LNCaP clone FGC (cell line): ENCODE results near the gene FAM171A2.
"Not testable (repeated sequence)": the region's sequence is repeated elsewhere in the genome, so short reads cannot be mapped to it uniquely, and the experiment has no call there.

Source experiments
- DNase-seq: peaks from one replicate; pipeline ENCODE4 v3.0.0-alpha.2; 2011; ENCODE audit warnings: low read depth
- H3K4me3 ChIP-seq: 2 replicates; pipeline ENCODE4 v1.5.1; 2011; ENCODE audit warnings: mild to moderate bottlenecking, low read depth, low read length, control low read depth
- CTCF ChIP-seq: IDR thresholded peaks from 2 replicates; pipeline ENCODE4 v1.5.1; 2012; ENCODE audit warnings: mild to moderate bottlenecking; ENCODE audit not compliant: control insufficient read depth, insufficient read depth; ENCODE audit errors: extremely low read depth

Gene FAM171A2

GRCh38 chr17:44376124-44376523 lies 12.5 kb upstream of the FAM171A2 start:
- TF ChIP-seq CTCF: peak; percentile 18; the same call in 1 of the 2 replicates
- peak; percentile 1 for DNase-seq
- H3K4me3 ChIP-seq: no peak overlapping the region

- H3K4me3 ChIP-seq: no peak overlapping the region
- TF ChIP-seq CTCF: no peak
- DNase-seq: no peak
Measured at GRCh38 chr17:44375196-44376017, 11.8 kb upstream of the FAM171A2 start.

- no peak overlapping the region for H3K4me3 ChIP-seq
- no peak for DNase-seq
- TF ChIP-seq CTCF: no peak
Measured at GRCh38 chr17:44374306-44375195, 10.9 kb upstream of the FAM171A2 start.

GRCh38 chr17:44372036-44372435 lies 8.4 kb upstream of the FAM171A2 start:
- TF ChIP-seq CTCF: no peak
- H3K4me3 ChIP-seq: no peak overlapping the region
- no peak for DNase-seq

- H3K4me3 ChIP-seq, DNase-seq: not testable (repeated sequence)
Measured at GRCh38 chr17:44369414-44370023, 5.9 kb upstream of the FAM171A2 start.

GRCh38 chr17:44368391-44369243 lies 5.0 kb upstream of the FAM171A2 start:
- not testable (repeated sequence) for DNase-seq, H3K4me3 ChIP-seq

- no peak for TF ChIP-seq CTCF
- no peak for DNase-seq
- no peak overlapping the region for H3K4me3 ChIP-seq
Measured at GRCh38 chr17:44367231-44367979, 3.8 kb upstream of the FAM171A2 start.

- DNase-seq, H3K4me3 ChIP-seq: not testable (repeated sequence)
Measured at GRCh38 chr17:44365051-44365450, 1.4 kb upstream of the FAM171A2 start.
